NCI-H2196 (cell line): ENCODE data around the gene SLC6A16.
"Not testable (repeated sequence)": the region's sequence is repeated elsewhere in the genome, so short reads cannot be mapped to it uniquely, and the experiment has no call there.

ENCODE experiments used
- DNase-seq: peaks from one replicate; lab custom pipeline; 2025; ENCODE audit not compliant: unreplicated experiment; lab: John Stamatoyannopoulos, UW

The SLC6A16 gene

GRCh38 chr19:49347191-49347590 lies 22.2 kb upstream of the SLC6A16 start:
- no peak for DNase-seq

- DNase-seq, result no peak
These were observed 19.8 kb upstream of the SLC6A16 start for GRCh38 chr19:49344505-49345423.

- no peak for DNase-seq
These were observed 18.1 kb upstream of the SLC6A16 start for GRCh38 chr19:49343123-49343522.

- DNase-seq, result no peak
These were observed 17.3 kb upstream of the SLC6A16 start for GRCh38 chr19:49342291-49342721.

GRCh38 chr19:49340865-49341718 lies 16.1 kb upstream of the SLC6A16 start:
- DNase-seq, result no peak

- DNase-seq, result peak; percentile 84
These were observed 15.3 kb upstream of the SLC6A16 start for GRCh38 chr19:49340069-49340864.

- peak; percentile 97 for DNase-seq
These were observed 14.5 kb upstream of the SLC6A16 start for GRCh38 chr19:49339301-49340068.

GRCh38 chr19:49338691-49339300 lies 13.8 kb upstream of the SLC6A16 start:
- DNase-seq, result peak; percentile 89

GRCh38 chr19:49338023-49338677 lies 13.2 kb upstream of the SLC6A16 start:
- no peak for DNase-seq

GRCh38 chr19:49337267-49338022 lies 12.5 kb upstream of the SLC6A16 start:
- no peak for DNase-seq

GRCh38 chr19:49336482-49337266 lies 11.7 kb upstream of the SLC6A16 start:
- DNase-seq, result no peak

- no peak for DNase-seq
These were observed 10.9 kb upstream of the SLC6A16 start for GRCh38 chr19:49335784-49336481.

- DNase-seq, result no peak
These were observed 10.2 kb upstream of the SLC6A16 start, which contains the start of gene CD37 for GRCh38 chr19:49335071-49335783. Gene CD37 (plus strand): TSS chr19:49335406. CDS start chr19:49335541, 135 bp downstream.

- DNase-seq, result no peak
These were observed 8.9 kb upstream of the SLC6A16 start for GRCh38 chr19:49333811-49334288.

GRCh38 chr19:49333418-49333805 lies 8.4 kb upstream of the SLC6A16 start:
- no peak for DNase-seq

GRCh38 chr19:49332691-49333417 lies 7.9 kb upstream of the SLC6A16 start:
- not testable (repeated sequence) for DNase-seq
